ENCODE measurements around the gene UNC5A.

The UNC5A gene

DNA sequence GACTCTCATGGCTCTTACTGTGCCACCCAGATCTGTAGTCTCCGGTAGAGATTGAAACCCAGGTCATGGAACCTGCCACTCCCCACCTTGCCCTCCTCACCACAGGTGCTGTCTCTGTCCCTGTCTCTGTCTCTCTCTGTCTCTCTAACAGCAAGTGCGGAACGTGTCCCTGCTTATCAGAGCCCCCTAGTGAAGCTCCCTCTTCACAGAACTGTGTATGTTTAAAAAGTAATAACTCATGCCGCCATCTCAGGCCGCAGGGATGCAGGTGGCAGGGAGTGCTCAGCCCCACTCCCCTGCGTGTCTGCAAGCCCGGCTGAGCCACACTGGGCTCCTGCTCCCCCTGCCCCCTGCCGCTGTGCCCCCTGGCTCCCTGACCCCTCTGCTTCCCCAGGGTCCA lies 43.8 kb downstream of the UNC5A start:
- Histone ChIP-seq H2BK12ac (ENCODE audit: low read length) (no peak overlapping the region), H4K12ac (ENCODE audit: low read depth, low read length) (no peak overlapping the region), H3K36me3 (ENCODE audit: control insufficient read depth in 1 of 2, insufficient read depth in 2 of 2, low read length in 2 of 2) (no peaks in the 10 kb centered on the region), H3K9me3 (ENCODE audit: insufficient read depth, low read depth, low read length) (no peaks in the 10 kb centered on the region), H3K14ac (ENCODE audit: low read length) (no peak overlapping the region), H3K27me3 (ENCODE audit: insufficient read depth, low read length) (no peaks in the 10 kb centered on the region), H3K23ac (ENCODE audit: low read length) (no peak overlapping the region), H2BK120ac (ENCODE audit: insufficient read depth, low read length, poor library complexity) (no peak overlapping the region), H2AFZ (ENCODE audit: insufficient read depth, low read length, poor library complexity) (no peak overlapping the region), H3K4me3 (ENCODE audit: low read depth, low read length) (no peak overlapping the region), H2AK5ac (ENCODE audit: low read length) (no peak overlapping the region), H4K91ac (ENCODE audit: low read depth, low read length) (no peak overlapping the region), H3K4ac (ENCODE audit: low read depth, low read length) (no peak overlapping the region), H2BK5ac (ENCODE audit: low read depth, low read length, poor library complexity) (no peak overlapping the region), H3K79me2 (ENCODE audit: control insufficient read depth, insufficient read depth, low read length, poor library complexity) (no peaks in the 10 kb centered on the region), H3K18ac (ENCODE audit: low read length) (no peak overlapping the region), H3K9ac (ENCODE audit: low read length) (no peak overlapping the region), H4K8ac (ENCODE audit: low read depth, low read length) (no peak overlapping the region), H3K4me2 (ENCODE audit: low read length) (no peak overlapping the region), H3K27ac (ENCODE audit: low read depth, low read length) (no peak overlapping the region), H3K79me1 (ENCODE audit: low read length) (no peaks in the 10 kb centered on the region), H3K4me1 (ENCODE audit: control insufficient read depth in 1 of 2, insufficient read depth in 2 of 2, low read length in 2 of 2) (no peaks in the 10 kb centered on the region)
- no peak for DNase-seq
- WGBS (ENCODE audit: extremely low coverage, insufficient coverage, insufficient read length): no CpG with 5 or more reads among the region's 8 CpGs

DNA sequence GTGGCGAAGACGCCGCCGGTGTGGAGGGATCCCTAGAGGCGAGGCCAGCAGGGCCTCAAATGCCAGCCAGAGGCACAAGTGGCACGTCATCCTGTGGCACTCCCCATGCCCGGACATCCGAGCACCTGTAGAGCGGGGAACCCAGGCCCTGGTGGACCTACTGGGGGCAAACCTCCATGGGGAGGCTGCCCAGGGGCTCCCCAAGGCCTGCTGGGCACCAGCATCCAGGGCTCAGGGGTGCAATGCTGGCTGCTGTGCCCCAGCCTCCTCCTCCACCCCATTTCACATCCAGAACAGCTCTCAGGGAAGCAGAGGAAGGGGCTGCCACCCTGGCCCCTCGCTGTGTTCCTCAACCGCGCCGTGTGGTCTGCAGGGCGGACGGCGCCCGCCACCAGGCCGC lies 45.2 kb downstream of the UNC5A start:
- WGBS (ENCODE audit: extremely low coverage, insufficient coverage, insufficient read length): no CpG with 5 or more reads among the region's 18 CpGs
- H3K79me1 ChIP-seq (ENCODE audit: low read length): no peaks in the 10 kb centered on the region

DNA sequence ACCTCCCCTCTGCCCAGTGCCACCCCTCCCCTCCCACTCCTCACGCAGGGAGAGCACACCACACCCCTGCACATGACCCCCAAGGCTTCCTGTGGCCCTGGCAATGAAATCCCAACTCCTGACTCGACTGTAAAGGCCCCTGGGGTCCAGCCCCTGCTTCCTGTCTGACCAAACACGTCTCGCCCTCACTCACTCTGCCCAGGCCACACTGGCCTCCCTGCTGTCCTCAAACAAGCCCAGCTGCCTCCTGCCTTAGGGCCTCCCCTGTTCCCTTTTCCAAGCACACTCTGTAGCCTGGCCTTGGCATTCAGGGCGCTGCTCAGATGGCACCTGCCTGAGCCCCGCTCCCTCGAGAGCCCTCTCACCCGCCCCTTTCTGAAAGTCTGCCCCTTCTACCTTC lies 46.4 kb downstream of the UNC5A start:
- no peak overlapping the region for H4K12ac ChIP-seq (ENCODE audit: low read depth, low read length)
- no peak overlapping the region for H2BK5ac ChIP-seq (ENCODE audit: low read depth, low read length, poor library complexity)
- H3K18ac ChIP-seq (ENCODE audit: low read length): no peak overlapping the region
- H3K27ac ChIP-seq (ENCODE audit: low read depth, low read length): no peak overlapping the region
- no peaks in the 10 kb centered on the region for H3K79me1 ChIP-seq (ENCODE audit: low read length)
- H3K23ac ChIP-seq (ENCODE audit: low read length): no peak overlapping the region
- no peak overlapping the region for H2AFZ ChIP-seq (ENCODE audit: insufficient read depth, low read length, poor library complexity)
- H3K4me3 ChIP-seq (ENCODE audit: low read depth, low read length): no peak overlapping the region
- peaks cover 1% of the 10 kb centered on the region for H3K9me3 ChIP-seq (ENCODE audit: insufficient read depth, low read depth, low read length)
- no peak overlapping the region for H4K8ac ChIP-seq (ENCODE audit: low read depth, low read length)
- H3K79me2 ChIP-seq (ENCODE audit: control insufficient read depth, insufficient read depth, low read length, poor library complexity): no peaks in the 10 kb centered on the region
- H3K4ac ChIP-seq (ENCODE audit: low read depth, low read length): no peak overlapping the region
- no peak overlapping the region for H4K91ac ChIP-seq (ENCODE audit: low read depth, low read length)
- H3K14ac ChIP-seq (ENCODE audit: low read length): no peak overlapping the region
- H3K4me1 ChIP-seq (ENCODE audit: control insufficient read depth in 1 of 2, insufficient read depth in 2 of 2, low read length in 2 of 2): no peaks in the 10 kb centered on the region
- H3K4me2 ChIP-seq (ENCODE audit: low read length): no peak overlapping the region
- no CpG with 5 or more reads among the region's 8 CpGs for WGBS (ENCODE audit: extremely low coverage, insufficient coverage, insufficient read length)
- no peak overlapping the region for H2BK120ac ChIP-seq (ENCODE audit: insufficient read depth, low read length, poor library complexity)
- H3K27me3 ChIP-seq (ENCODE audit: insufficient read depth, low read length): no peaks in the 10 kb centered on the region
- H3K9ac ChIP-seq (ENCODE audit: low read length): no peak overlapping the region
- DNase-seq: no peak
- H2BK12ac ChIP-seq (ENCODE audit: low read length): no peak overlapping the region
- H3K36me3 ChIP-seq (ENCODE audit: control insufficient read depth in 1 of 2, insufficient read depth in 2 of 2, low read length in 2 of 2): no peaks in the 10 kb centered on the region
- no peak overlapping the region for H2AK5ac ChIP-seq (ENCODE audit: low read length)

More for the DNA sequence above, 45.2 kb downstream of the UNC5A start:
- Histone ChIP-seq H3K4me2 (ENCODE audit: low read length) (no peak overlapping the region), H3K27me3 (ENCODE audit: insufficient read depth, low read length) (no peaks in the 10 kb centered on the region), H2BK5ac (ENCODE audit: low read depth, low read length, poor library complexity) (no peak overlapping the region), H3K27ac (ENCODE audit: low read depth, low read length) (no peak overlapping the region), H4K91ac (ENCODE audit: low read depth, low read length) (no peak overlapping the region), H3K36me3 (ENCODE audit: control insufficient read depth in 1 of 2, insufficient read depth in 2 of 2, low read length in 2 of 2) (no peaks in the 10 kb centered on the region), H3K14ac (ENCODE audit: low read length) (no peak overlapping the region), H4K8ac (ENCODE audit: low read depth, low read length) (no peak overlapping the region), H3K18ac (ENCODE audit: low read length) (no peak overlapping the region), H2BK12ac (ENCODE audit: low read length) (no peak overlapping the region), H2AK5ac (ENCODE audit: low read length) (no peak overlapping the region), H4K12ac (ENCODE audit: low read depth, low read length) (no peak overlapping the region), H3K4ac (ENCODE audit: low read depth, low read length) (no peak overlapping the region), H2BK120ac (ENCODE audit: insufficient read depth, low read length, poor library complexity) (no peak overlapping the region), H3K9me3 (ENCODE audit: insufficient read depth, low read depth, low read length) (no peaks in the 10 kb centered on the region), H3K4me1 (ENCODE audit: control insufficient read depth in 1 of 2, insufficient read depth in 2 of 2, low read length in 2 of 2) (no peaks in the 10 kb centered on the region), H3K79me2 (ENCODE audit: control insufficient read depth, insufficient read depth, low read length, poor library complexity) (no peaks in the 10 kb centered on the region), H2AFZ (ENCODE audit: insufficient read depth, low read length, poor library complexity) (no peak overlapping the region), H3K23ac (ENCODE audit: low read length) (no peak overlapping the region), H3K4me3 (ENCODE audit: low read depth, low read length) (no peak overlapping the region), H3K9ac (ENCODE audit: low read length) (no peak overlapping the region)
- DNase-seq: no peak

DNA sequence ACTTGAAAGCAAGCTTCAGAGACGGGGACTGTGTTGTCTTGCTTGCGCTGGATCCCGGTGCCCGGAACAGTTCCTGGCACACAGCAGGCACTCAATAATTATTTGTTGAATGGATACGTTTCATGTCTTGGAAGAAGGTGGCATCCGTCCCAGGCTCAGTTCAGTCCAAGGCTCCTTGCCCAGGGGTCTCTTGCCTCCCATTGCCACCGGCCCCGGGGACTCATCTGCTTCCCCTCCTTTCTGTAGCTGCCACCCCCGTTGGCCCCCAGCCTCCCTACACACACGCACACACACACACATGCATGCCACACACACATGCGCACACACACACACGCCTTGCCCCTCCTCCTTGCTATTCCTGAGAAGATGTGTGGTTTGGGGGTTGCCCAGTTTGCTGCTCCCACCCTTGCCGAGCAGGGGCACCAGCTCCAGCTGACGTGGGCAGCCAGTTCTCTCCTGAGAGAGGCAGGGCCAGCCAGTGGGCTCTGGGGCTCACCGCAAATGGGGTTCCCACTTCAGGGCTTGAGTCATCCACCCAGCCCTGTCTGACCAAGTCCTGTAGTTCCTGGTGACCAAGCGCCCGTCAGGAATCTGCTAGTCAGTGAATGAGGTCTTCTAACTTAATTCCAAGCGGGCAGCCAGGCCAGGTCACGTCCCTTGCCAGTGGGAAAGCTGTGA lies 47.0 kb downstream of the UNC5A start:
- Histone ChIP-seq H3K23ac (ENCODE audit: low read length) (no peak overlapping the region), H4K12ac (ENCODE audit: low read depth, low read length) (no peak overlapping the region), H3K18ac (ENCODE audit: low read length) (no peak overlapping the region), H3K79me2 (ENCODE audit: control insufficient read depth, insufficient read depth, low read length, poor library complexity) (no peaks in the 10 kb centered on the region), H3K4me1 (ENCODE audit: control insufficient read depth in 1 of 2, insufficient read depth in 2 of 2, low read length in 2 of 2) (no peaks in the 10 kb centered on the region), H3K27ac (ENCODE audit: low read depth, low read length) (no peak overlapping the region), H3K79me1 (ENCODE audit: low read length) (no peaks in the 10 kb centered on the region), H2BK5ac (ENCODE audit: low read depth, low read length, poor library complexity) (no peak overlapping the region), H2AK5ac (ENCODE audit: low read length) (no peak overlapping the region), H3K4me2 (ENCODE audit: low read length) (no peak overlapping the region), H3K27me3 (ENCODE audit: insufficient read depth, low read length) (no peaks in the 10 kb centered on the region), H2AFZ (ENCODE audit: insufficient read depth, low read length, poor library complexity) (no peak overlapping the region), H2BK120ac (ENCODE audit: insufficient read depth, low read length, poor library complexity) (no peak overlapping the region), H3K14ac (ENCODE audit: low read length) (no peak overlapping the region), H2BK12ac (ENCODE audit: low read length) (no peak overlapping the region), H4K91ac (ENCODE audit: low read depth, low read length) (no peak overlapping the region), H3K4me3 (ENCODE audit: low read depth, low read length) (no peak overlapping the region), H3K4ac (ENCODE audit: low read depth, low read length) (no peak overlapping the region), H3K36me3 (ENCODE audit: control insufficient read depth in 1 of 2, insufficient read depth in 2 of 2, low read length in 2 of 2) (no peaks in the 10 kb centered on the region), H4K8ac (ENCODE audit: low read depth, low read length) (no peak overlapping the region), H3K9ac (ENCODE audit: low read length) (no peak overlapping the region), H3K9me3 (ENCODE audit: insufficient read depth, low read depth, low read length) (peaks cover 1% of the 10 kb centered on the region)
- no CpG with 5 or more reads among the region's 19 CpGs for WGBS (ENCODE audit: extremely low coverage, insufficient coverage, insufficient read length)
- no peak for DNase-seq

All from trophoblast cell (in vitro differentiated cells and primary cell).